H9 (cell line): Measurements from ENCODE around the gene FMO5. TPM values are rescaled to one million over a fixed set of nuclear protein-coding genes. Genes with fewer than 3 reads are reported as not detected.

Source experiments
- DNase-seq: peaks from one replicate; pipeline ENCODE4 v3.0.0-alpha.2; 2017
- H2AFZ ChIP-seq: one replicate; pipeline ENCODE4 v1.6.1; 2013; ENCODE audit warnings: mild to moderate bottlenecking, low read length, control low read depth, moderate library complexity
- H2AK5ac ChIP-seq: 2 replicates; pipeline ENCODE4 v1.6.1; 2013; ENCODE audit warnings: low read length, control low read depth, mixed read lengths; ENCODE audit not compliant: insufficient read length
- H2BK120ac ChIP-seq: one replicate; pipeline ENCODE4 v1.6.1; 2013; ENCODE audit warnings: low read depth, mild to moderate bottlenecking, low read length, control low read depth, inconsistent platforms; ENCODE audit not compliant: poor library complexity, severe bottlenecking
- H2BK12ac ChIP-seq: 2 replicates; pipeline ENCODE4 v1.6.1; 2013; ENCODE audit warnings: low read length, control low read depth, mixed read lengths, low read depth; ENCODE audit not compliant: insufficient read length
- H2BK15ac ChIP-seq: 2 replicates; pipeline ENCODE4 v1.6.1; 2013; ENCODE audit warnings: low read depth, low read length, control low read depth
- H2BK20ac ChIP-seq: one replicate; pipeline ENCODE4 v1.6.1; 2013; ENCODE audit warnings: low read depth, mild to moderate bottlenecking, low read length, control low read depth, inconsistent platforms; ENCODE audit not compliant: poor library complexity, severe bottlenecking
- H2BK5ac ChIP-seq: 2 replicates; pipeline ENCODE4 v1.6.1; 2013; ENCODE audit warnings: low read length, control low read depth, mixed read lengths; ENCODE audit not compliant: insufficient read length
- H3K14ac ChIP-seq: 2 replicates; pipeline ENCODE4 v1.6.1; 2013; ENCODE audit warnings: low read length, control low read depth; ENCODE audit not compliant: insufficient read depth
- H3K18ac ChIP-seq: 2 replicates; pipeline ENCODE4 v1.6.1; 2013; ENCODE audit warnings: low read depth, mild to moderate bottlenecking, mixed read lengths, low read length, control low read depth; ENCODE audit not compliant: insufficient read length
- H3K23ac ChIP-seq: 2 replicates; pipeline ENCODE4 v1.6.1; 2013; ENCODE audit warnings: low read length, control low read depth, mixed read lengths, low read depth; ENCODE audit not compliant: insufficient read length
- H3K23me2 ChIP-seq: 2 replicates; pipeline ENCODE4 v1.6.1; 2013; ENCODE audit warnings: low read depth, mild to moderate bottlenecking, mixed read lengths, low read length, control low read depth; ENCODE audit not compliant: insufficient read length, poor library complexity, severe bottlenecking
- H3K27ac ChIP-seq: 2 replicates; pipeline ENCODE4 v1.5.1; 2013; ENCODE audit warnings: low read length, control low read depth, mixed read lengths, low read depth; ENCODE audit not compliant: insufficient read length
- H3K27me3 ChIP-seq: 2 replicates; pipeline ENCODE4 v1.6.1; 2013; ENCODE audit warnings: low read length, control low read depth, inconsistent platforms; ENCODE audit not compliant: insufficient read depth
- H3K4ac ChIP-seq: 2 replicates; pipeline ENCODE4 v1.6.1; 2013; ENCODE audit warnings: low read depth, mild to moderate bottlenecking, control low read depth, inconsistent platforms, low read length, moderate library complexity
- H3K4me1 ChIP-seq: 2 replicates; pipeline ENCODE4 v1.6.1; 2013; ENCODE audit warnings: low read length, control low read depth, inconsistent platforms; ENCODE audit not compliant: insufficient read depth
- H3K4me2 ChIP-seq: 2 replicates; pipeline ENCODE4 v1.6.1; 2013; ENCODE audit warnings: low read length, control low read depth, mixed read lengths; ENCODE audit not compliant: insufficient read length, insufficient read depth
- H3K56ac ChIP-seq: 2 replicates; pipeline ENCODE4 v1.6.1; 2013; ENCODE audit warnings: low read depth, mild to moderate bottlenecking, mixed read lengths, low read length, control low read depth; ENCODE audit not compliant: insufficient read length
- H3K79me1 ChIP-seq: 2 replicates; pipeline ENCODE4 v1.6.1; 2013; ENCODE audit warnings: low read depth, mild to moderate bottlenecking, moderate library complexity, low read length, control low read depth, inconsistent platforms; ENCODE audit not compliant: insufficient read depth, poor library complexity, severe bottlenecking
- H3K79me2 ChIP-seq: 2 replicates; pipeline ENCODE4 v1.6.1; 2013; ENCODE audit warnings: low read length, control low read depth, inconsistent platforms; ENCODE audit not compliant: insufficient read depth
- H3K9ac ChIP-seq: 2 replicates; pipeline ENCODE4 v1.6.1; 2013; ENCODE audit warnings: low read length, control low read depth, mixed read lengths; ENCODE audit not compliant: insufficient read length; ENCODE audit errors: extremely low read depth
- H3K9me3 ChIP-seq: one replicate; pipeline ENCODE4 v1.6.1; 2013; ENCODE audit warnings: low read depth, low read length, inconsistent platforms; ENCODE audit not compliant: control insufficient read depth
- H3T11ph ChIP-seq: one replicate; pipeline ENCODE4 v1.6.1; 2013; ENCODE audit warnings: mild to moderate bottlenecking, low read length, control low read depth, inconsistent platforms
- H4K20me1 ChIP-seq: one replicate; pipeline ENCODE4 v1.6.1; 2013; ENCODE audit not compliant: control insufficient read depth, insufficient read length, insufficient read depth
- H4K5ac ChIP-seq: 2 replicates; pipeline ENCODE4 v1.6.1; 2013; ENCODE audit warnings: low read depth, mild to moderate bottlenecking, mixed read lengths, low read length, control low read depth; ENCODE audit not compliant: insufficient read length
- H4K8ac ChIP-seq: replicated peaks from 2 replicates; pipeline ENCODE4 v1.6.1; 2013; ENCODE audit warnings: low read length, control low read depth, mixed read lengths, low read depth; ENCODE audit not compliant: insufficient read length
- H4K91ac ChIP-seq: 2 replicates; pipeline ENCODE4 v1.6.1; 2013; ENCODE audit warnings: low read depth, mild to moderate bottlenecking, moderate library complexity, mixed read lengths, low read length, control low read depth; ENCODE audit not compliant: insufficient read length
- H3K27ac Mint-ChIP-seq, 3 experiments: 2 replicates in 2 of 3; 3 replicates in 1 of 3; pipeline ENCODE4 v1.8.0; 2020 to 2021; ENCODE audit warnings: mixed read lengths in 3 of 3, mild to moderate bottlenecking in 1 of 3, moderate library complexity in 1 of 3
- H3K27me3 Mint-ChIP-seq: 2 replicates; pipeline ENCODE4 v1.8.0; 2021; ENCODE audit warnings: low read depth, mild to moderate bottlenecking, moderate library complexity, mixed read lengths
- H3K36me3 Mint-ChIP-seq, 3 experiments: 2 replicates in 2 of 3; 3 replicates in 1 of 3; pipeline ENCODE4 v1.8.0; 2020 to 2021; ENCODE audit warnings: low read depth in 3 of 3, mixed read lengths in 3 of 3; ENCODE audit not compliant: insufficient read depth in 1 of 3
- H3K4me1 Mint-ChIP-seq, 2 experiments: 2 replicates each; pipeline ENCODE4 v1.8.0; 2020; ENCODE audit warnings: mixed read lengths in 2 of 2
- H3K4me3 Mint-ChIP-seq, 2 experiments: 2 replicates in 1 of 2; 3 replicates in 1 of 2; pipeline ENCODE4 v1.8.0; 2020 to 2021; ENCODE audit warnings: mild to moderate bottlenecking in 2 of 2, mixed read lengths in 2 of 2, moderate library complexity in 1 of 2
- H3K9me3 Mint-ChIP-seq, 2 experiments: 2 replicates in 1 of 2; 3 replicates in 1 of 2; pipeline ENCODE4 v1.8.0; 2020; ENCODE audit warnings: mild to moderate bottlenecking in 2 of 2, mixed read lengths in 2 of 2, moderate library complexity in 1 of 2
- CTCF ChIP-seq: fragments of 200-600 bp; sonication (generic); conservative IDR thresholded peaks from 3 replicates; pipeline ENCODE4 v1.8.0; 2021; ENCODE audit warnings: antibody characterized with exemption, mild to moderate bottlenecking
- total RNA-seq: library from RNA; stranded (reverse); gene quantifications from 2 replicates; pipeline ENCODE4 v1.2.1, GENCODE V29; 2021

Gene FMO5
- total RNA-seq, 1 experiment from 2014 or later: 0.61 TPM

- Mint-ChIP-seq H3K4me3 (no peak overlapping the region), H3K4me1 (peaks cover 2 to 4% of the 10 kb centered on the region in 2 experiments; a peak in 1 of 4 replicates), H3K36me3 (no peaks in the 10 kb centered on the region), H3K27ac (no peak overlapping the region), H3K27me3 (no peaks in the 10 kb centered on the region), H3K9me3 (no peaks in the 10 kb centered on the region)
- Histone ChIP-seq H4K5ac (no peak overlapping the region), H3K4ac (no peak overlapping the region), H4K20me1 (no peaks in the 10 kb centered on the region), H3K23me2 (no peaks in the 10 kb centered on the region), H3K18ac (no peak overlapping the region), H4K91ac (no peak overlapping the region), H2BK120ac (no peak overlapping the region), H2BK20ac (no peak overlapping the region), H2BK5ac (no peak overlapping the region), H3K56ac (no peak overlapping the region), H3K9ac (no peak overlapping the region), H3K9me3 (no peaks in the 10 kb centered on the region), H3T11ph (no peak overlapping the region), H2AK5ac (no peak overlapping the region), H3K27ac (no peak overlapping the region), H3K4me2 (no peak overlapping the region), H3K14ac (no peak overlapping the region), H3K79me1 (no peaks in the 10 kb centered on the region), H2BK12ac (no peak overlapping the region), H3K4me1 (no peaks in the 10 kb centered on the region), H3K27me3 (no peaks in the 10 kb centered on the region), H4K8ac (no peak overlapping the region), H3K23ac (no peak overlapping the region), H2BK15ac (no peak overlapping the region), H2AFZ (no peak overlapping the region), H3K79me2 (no peaks in the 10 kb centered on the region)
- DNase-seq: no peak
- TF ChIP-seq CTCF: no peak
Observed at GRCh38 chr1:147214842-147215539, 10.1 kb downstream of the FMO5 start.
